RKO (cell line): Measurements from ENCODE around the gene SBF2.
"Not testable (repeated sequence)": the region's sequence is repeated elsewhere in the genome, so short reads cannot be mapped to it uniquely, and the experiment has no call there.

Source experiments
- DNase-seq: peaks from one replicate; pipeline ENCODE4 v3.0.0-alpha.2; 2016; ENCODE audit warnings: low spot score

SBF2 gene

GRCh38 chr11:10192036-10192435 lies 102.0 kb downstream of the SBF2 start:
- DNase-seq, result no peak

GRCh38 chr11:10181811-10182210 lies 112.2 kb downstream of the SBF2 start:
- peak; percentile 70 for DNase-seq

- no peak for DNase-seq
Measured at GRCh38 chr11:10164621-10165020, 129.4 kb downstream of the SBF2 start.

GRCh38 chr11:10162222-10162621 lies 131.8 kb downstream of the SBF2 start:
- DNase-seq, result no peak

- no peak for DNase-seq
Measured at GRCh38 chr11:10160350-10160749, 133.7 kb downstream of the SBF2 start.

- DNase-seq, result peak; percentile 37
Measured at GRCh38 chr11:10158461-10158860, 135.6 kb downstream of the SBF2 start.

GRCh38 chr11:10155793-10156490 lies 138.1 kb downstream of the SBF2 start:
- no peak for DNase-seq

- no peak for DNase-seq
Measured at GRCh38 chr11:10150800-10151199, 143.2 kb downstream of the SBF2 start.

GRCh38 chr11:10149553-10149952 lies 144.5 kb downstream of the SBF2 start:
- no peak for DNase-seq

GRCh38 chr11:10147195-10147594 lies 146.8 kb downstream of the SBF2 start:
- DNase-seq, result no peak

- DNase-seq, result no peak
Measured at GRCh38 chr11:10144954-10145353, 149.1 kb downstream of the SBF2 start.

GRCh38 chr11:10139656-10140055 lies 154.4 kb downstream of the SBF2 start:
- peak; percentile 12 for DNase-seq

- no peak for DNase-seq
Measured at GRCh38 chr11:10139143-10139542, 154.9 kb downstream of the SBF2 start.

GRCh38 chr11:10134975-10135481 lies 159.0 kb downstream of the SBF2 start:
- no peak for DNase-seq

GRCh38 chr11:10134226-10134625 lies 159.8 kb downstream of the SBF2 start:
- DNase-seq, result not testable (repeated sequence)

- DNase-seq, result not testable (repeated sequence)
Measured at GRCh38 chr11:10133251-10133650, 160.8 kb downstream of the SBF2 start.

- DNase-seq, result no peak
Measured at GRCh38 chr11:10130875-10131274, 163.1 kb downstream of the SBF2 start.

- not testable (repeated sequence) for DNase-seq
Measured at GRCh38 chr11:10129184-10129583, 164.8 kb downstream of the SBF2 start.

- no peak for DNase-seq
Measured at GRCh38 chr11:10125522-10126133, 168.4 kb downstream of the SBF2 start.

GRCh38 chr11:10122326-10123197 lies 171.5 kb downstream of the SBF2 start:
- no peak for DNase-seq

GRCh38 chr11:10118865-10119264 lies 175.2 kb downstream of the SBF2 start:
- no peak for DNase-seq

GRCh38 chr11:10117709-10118351 lies 176.2 kb downstream of the SBF2 start:
- no peak for DNase-seq
